ENCODE results near the gene RNF175.

DNA sequence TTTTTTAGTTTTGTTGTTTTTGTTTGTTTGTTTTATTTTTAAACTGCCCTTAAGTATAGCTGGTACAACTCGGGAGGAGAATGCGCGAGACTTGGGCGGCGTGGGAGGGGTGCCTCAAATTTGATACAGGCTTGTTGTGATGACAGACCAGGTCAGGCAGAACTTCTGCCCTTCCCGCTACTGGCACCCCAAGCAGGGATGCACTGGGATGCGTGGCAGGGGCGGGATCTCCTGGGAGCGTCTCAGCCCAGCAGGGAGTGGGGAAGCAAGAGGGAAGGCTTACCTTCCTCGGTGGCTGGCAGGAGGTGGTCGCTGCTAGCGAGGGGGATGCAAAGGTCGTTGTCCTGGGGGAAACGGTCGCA, 28.2 kb upstream of the RNF175 start:
- TF ChIP-seq, protein P1, sequence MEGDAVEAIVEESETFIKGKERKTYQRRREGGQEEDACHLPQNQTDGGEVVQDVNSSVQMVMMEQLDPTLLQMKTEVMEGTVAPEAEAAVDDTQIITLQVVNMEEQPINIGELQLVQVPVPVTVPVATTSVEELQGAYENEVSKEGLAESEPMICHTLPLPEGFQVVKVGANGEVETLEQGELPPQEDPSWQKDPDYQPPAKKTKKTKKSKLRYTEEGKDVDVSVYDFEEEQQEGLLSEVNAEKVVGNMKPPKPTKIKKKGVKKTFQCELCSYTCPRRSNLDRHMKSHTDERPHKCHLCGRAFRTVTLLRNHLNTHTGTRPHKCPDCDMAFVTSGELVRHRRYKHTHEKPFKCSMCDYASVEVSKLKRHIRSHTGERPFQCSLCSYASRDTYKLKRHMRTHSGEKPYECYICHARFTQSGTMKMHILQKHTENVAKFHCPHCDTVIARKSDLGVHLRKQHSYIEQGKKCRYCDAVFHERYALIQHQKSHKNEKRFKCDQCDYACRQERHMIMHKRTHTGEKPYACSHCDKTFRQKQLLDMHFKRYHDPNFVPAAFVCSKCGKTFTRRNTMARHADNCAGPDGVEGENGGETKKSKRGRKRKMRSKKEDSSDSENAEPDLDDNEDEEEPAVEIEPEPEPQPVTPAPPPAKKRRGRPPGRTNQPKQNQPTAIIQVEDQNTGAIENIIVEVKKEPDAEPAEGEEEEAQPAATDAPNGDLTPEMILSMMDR (conservative IDR thresholded peaks at IDR 0.05; ENCODE audit: low read length), result no peak
- TF ChIP-seq EZH2phosphoT487 (IDR thresholded peaks at IDR 0.05; ENCODE audit: borderline replicate concordance), result no peak
